ENCODE measurements around the gene ERBB4. TPM values are rescaled to one million over a fixed set of nuclear protein-coding genes. Genes with fewer than 3 reads are reported as not detected.

The ERBB4 gene
- total RNA-seq, 1 experiment from 2014 or later, result 40.6 TPM

GRCh38 chr2:211730215-211730614 lies 808.4 kb downstream of the ERBB4 start:
- H3K4me1 ChIP-seq (ENCODE audit: insufficient read depth, low read length, poor library complexity, severe bottlenecking), result no peaks in the 10 kb centered on the region
- TF ChIP-seq EZH2 (IDR thresholded peaks at IDR 0.05; ENCODE audit: borderline replicate concordance, low read depth, low read length, poor library complexity, severe bottlenecking), result no peak
- TF ChIP-seq, protein P1, sequence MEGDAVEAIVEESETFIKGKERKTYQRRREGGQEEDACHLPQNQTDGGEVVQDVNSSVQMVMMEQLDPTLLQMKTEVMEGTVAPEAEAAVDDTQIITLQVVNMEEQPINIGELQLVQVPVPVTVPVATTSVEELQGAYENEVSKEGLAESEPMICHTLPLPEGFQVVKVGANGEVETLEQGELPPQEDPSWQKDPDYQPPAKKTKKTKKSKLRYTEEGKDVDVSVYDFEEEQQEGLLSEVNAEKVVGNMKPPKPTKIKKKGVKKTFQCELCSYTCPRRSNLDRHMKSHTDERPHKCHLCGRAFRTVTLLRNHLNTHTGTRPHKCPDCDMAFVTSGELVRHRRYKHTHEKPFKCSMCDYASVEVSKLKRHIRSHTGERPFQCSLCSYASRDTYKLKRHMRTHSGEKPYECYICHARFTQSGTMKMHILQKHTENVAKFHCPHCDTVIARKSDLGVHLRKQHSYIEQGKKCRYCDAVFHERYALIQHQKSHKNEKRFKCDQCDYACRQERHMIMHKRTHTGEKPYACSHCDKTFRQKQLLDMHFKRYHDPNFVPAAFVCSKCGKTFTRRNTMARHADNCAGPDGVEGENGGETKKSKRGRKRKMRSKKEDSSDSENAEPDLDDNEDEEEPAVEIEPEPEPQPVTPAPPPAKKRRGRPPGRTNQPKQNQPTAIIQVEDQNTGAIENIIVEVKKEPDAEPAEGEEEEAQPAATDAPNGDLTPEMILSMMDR (conservative IDR thresholded peaks at IDR 0.05; ENCODE audit: low read depth, low read length), result no peak
- BruUV-seq (replicated peaks), result no TSS peak
- no peak overlapping the region for H3K27ac ChIP-seq (ENCODE audit: low read depth, low read length, poor library complexity, severe bottlenecking)
- CTCF ChIA-PET, result no interaction called here
- no peaks in the 10 kb centered on the region for H3K36me3 ChIP-seq (ENCODE audit: insufficient read depth, low read length, poor library complexity, severe bottlenecking)
- intact Hi-C loops (cut with micrococcal nuclease; ENCODE audit: unreplicated experiment), result no loop called here
- no peaks in the 10 kb centered on the region for H3K27me3 ChIP-seq (replicated peaks; ENCODE audit: insufficient read depth, low read depth, low read length, poor library complexity)
- POLR2A ChIA-PET (ENCODE audit: low non-redundant PET), result no interaction called here
- no peaks in the 10 kb centered on the region for H3K9me3 ChIP-seq (ENCODE audit: low read depth, low read length, poor library complexity, severe bottlenecking)
- H3K4me3 ChIP-seq (ENCODE audit: low read depth, low read length, poor library complexity, severe bottlenecking), result no peak overlapping the region
- DNase-seq (ENCODE audit: low spot score), result no peak

GRCh38 chr2:211729433-211729832 lies 809.2 kb downstream of the ERBB4 start:
- intact Hi-C loops (cut with micrococcal nuclease; ENCODE audit: unreplicated experiment), result no loop called here
- ChIA-PET CTCF (no interaction called here), POLR2A (ENCODE audit: low non-redundant PET) (no interaction called here)
- no peaks in the 10 kb centered on the region for H3K27me3 ChIP-seq (replicated peaks; ENCODE audit: insufficient read depth, low read depth, low read length, poor library complexity)
- H3K4me3 ChIP-seq (ENCODE audit: low read depth, low read length, poor library complexity, severe bottlenecking), result no peak overlapping the region
- H3K9me3 ChIP-seq (ENCODE audit: low read depth, low read length, poor library complexity, severe bottlenecking), result no peaks in the 10 kb centered on the region
- BruUV-seq (replicated peaks), result no TSS peak
- no peak for DNase-seq (ENCODE audit: low spot score)
- H3K4me1 ChIP-seq (ENCODE audit: insufficient read depth, low read length, poor library complexity, severe bottlenecking), result no peaks in the 10 kb centered on the region
- no peak for TF ChIP-seq EZH2 (IDR thresholded peaks at IDR 0.05; ENCODE audit: borderline replicate concordance, low read depth, low read length, poor library complexity, severe bottlenecking)
- TF ChIP-seq, protein P1 (conservative IDR thresholded peaks at IDR 0.05; ENCODE audit: low read depth, low read length), result no peak
- no peak overlapping the region for H3K27ac ChIP-seq (ENCODE audit: low read depth, low read length, poor library complexity, severe bottlenecking)
- no peaks in the 10 kb centered on the region for H3K36me3 ChIP-seq (ENCODE audit: insufficient read depth, low read length, poor library complexity, severe bottlenecking)

- H3K27me3 ChIP-seq (replicated peaks; ENCODE audit: insufficient read depth, low read depth, low read length, poor library complexity), result no peaks in the 10 kb centered on the region
- H3K9me3 ChIP-seq (ENCODE audit: low read depth, low read length, poor library complexity, severe bottlenecking), result no peaks in the 10 kb centered on the region
- BruUV-seq (replicated peaks), result no TSS peak
- H3K27ac ChIP-seq (ENCODE audit: low read depth, low read length, poor library complexity, severe bottlenecking), result no peak overlapping the region
- no peak for DNase-seq (ENCODE audit: low spot score)
- intact Hi-C loops (cut with micrococcal nuclease; ENCODE audit: unreplicated experiment), result no loop called here
- TF ChIP-seq EZH2 (IDR thresholded peaks at IDR 0.05; ENCODE audit: borderline replicate concordance, low read depth, low read length, poor library complexity, severe bottlenecking), result no peak
- TF ChIP-seq, protein P1 (conservative IDR thresholded peaks at IDR 0.05; ENCODE audit: low read depth, low read length), result no peak
- ChIA-PET POLR2A (ENCODE audit: low non-redundant PET) (no interaction called here), CTCF (no interaction called here)
- no peaks in the 10 kb centered on the region for H3K4me1 ChIP-seq (ENCODE audit: insufficient read depth, low read length, poor library complexity, severe bottlenecking)
- no peak overlapping the region for H3K4me3 ChIP-seq (ENCODE audit: low read depth, low read length, poor library complexity, severe bottlenecking)
- no peaks in the 10 kb centered on the region for H3K36me3 ChIP-seq (ENCODE audit: insufficient read depth, low read length, poor library complexity, severe bottlenecking)
Observed at GRCh38 chr2:211724933-211725332, 813.7 kb downstream of the ERBB4 start.
